Natural killer cell (primary cell): ENCODE results near the gene IPO9. TPM values are rescaled to one million over a fixed set of nuclear protein-coding genes. Genes with fewer than 3 reads are reported as not detected.
A peak's percentile ranks its signal among the peaks of the same experiment; 100 is the strongest.

Experiments
- ATAC-seq, 3 donors: fragments of 150-1000 bp in 2 of 3; fragments of 200-7000 bp in 1 of 3; cut with Tn5 transposase; 1 replicate in 1 of 3; 2 replicates in 2 of 3; pipeline ENCODE4 v1.10.0; 2021; ENCODE audit warnings: mild to moderate bottlenecking in 2 of 3, moderate library complexity in 2 of 3
- DNase-seq, 2 donors: peaks; one replicate each; pipeline versions ENCODE4 v3.0.0 to v3.0.0-alpha.2; 2013 to 2021; ENCODE audit warnings: mixed read lengths in 1 of 2
- H3K27ac ChIP-seq: one replicate; pipeline ENCODE4 v1.5.1; 2013; ENCODE audit warnings: mild to moderate bottlenecking, low read length
- H3K27me3 ChIP-seq: one replicate; pipeline ENCODE4 v1.6.1; 2013; ENCODE audit warnings: low read length; ENCODE audit not compliant: control insufficient read depth, insufficient read depth
- H3K36me3 ChIP-seq: one replicate; pipeline ENCODE4 v1.6.1; 2013; ENCODE audit warnings: low read length; ENCODE audit not compliant: control insufficient read depth, insufficient read depth
- H3K4me1 ChIP-seq: one replicate; pipeline ENCODE4 v1.6.1; 2013; ENCODE audit warnings: low read length; ENCODE audit not compliant: control insufficient read depth, insufficient read depth
- H3K4me3 ChIP-seq: one replicate; pipeline ENCODE4 v1.5.1; 2013; ENCODE audit warnings: low read length
- H3K9me3 ChIP-seq: one replicate; pipeline ENCODE4 v1.6.1; 2013; ENCODE audit warnings: low read length; ENCODE audit not compliant: control insufficient read depth, insufficient read depth
- H3K27ac Mint-ChIP-seq, 2 donors: one replicate each; pipeline ENCODE4 v1.8.0; 2022; ENCODE audit warnings: mild to moderate bottlenecking in 2 of 2, mixed read lengths in 2 of 2, moderate library complexity in 1 of 2
- H3K27me3 Mint-ChIP-seq, 2 donors: one replicate each; pipeline ENCODE4 v1.8.0; 2022; ENCODE audit warnings: low read depth in 2 of 2, mixed read lengths in 2 of 2
- H3K36me3 Mint-ChIP-seq: one replicate; pipeline ENCODE4 v1.8.0; 2022; ENCODE audit warnings: mixed read lengths
- H3K4me1 Mint-ChIP-seq, 2 donors: one replicate each; pipeline ENCODE4 v1.8.0; 2022; ENCODE audit warnings: mixed read lengths in 2 of 2
- H3K4me3 Mint-ChIP-seq: one replicate; pipeline ENCODE4 v1.8.0; 2022; ENCODE audit warnings: mild to moderate bottlenecking, moderate library complexity, mixed read lengths
- H3K9me3 Mint-ChIP-seq, 2 donors: one replicate each; pipeline ENCODE4 v1.8.0; 2022; ENCODE audit warnings: mixed read lengths in 2 of 2
- WGBS: methylation state at CpG from one replicate; pipeline ENCODE4 v1.1.7; 2013; ENCODE audit warnings: missing lambda C conversion rate; ENCODE audit not compliant: insufficient coverage; 5-methylcytosine and 5-hydroxymethylcytosine counted together
- intact Hi-C: fragments of 100-400 bp; cut with micrococcal nuclease; formaldehyde crosslinking; loops from one replicate; pipeline ENCODE4 v1.14.2; 2022
- total RNA-seq, 4 donors: library from RNA; stranded (reverse); fragments of 120-200 nt in 1 of 4; gene quantifications; one replicate each; pipeline versions ENCODE4 v1.2.3 to v1.2.4, GENCODE V29; 2013 to 2022
- TF ChIP-seq, protein P1 (sequence below): fragments of 200-600 bp; IDR thresholded peaks from one replicate; pipeline ENCODE4 v1.8.0; 2022; ENCODE audit warnings: antibody characterized with exemption

The IPO9 gene
- total RNA-seq, 3 donors from 2014 or later (not counting 1 experiment from before 2014, with no cell fraction given): 27.0 to 35.5 (median 34.6) TPM

DNA sequence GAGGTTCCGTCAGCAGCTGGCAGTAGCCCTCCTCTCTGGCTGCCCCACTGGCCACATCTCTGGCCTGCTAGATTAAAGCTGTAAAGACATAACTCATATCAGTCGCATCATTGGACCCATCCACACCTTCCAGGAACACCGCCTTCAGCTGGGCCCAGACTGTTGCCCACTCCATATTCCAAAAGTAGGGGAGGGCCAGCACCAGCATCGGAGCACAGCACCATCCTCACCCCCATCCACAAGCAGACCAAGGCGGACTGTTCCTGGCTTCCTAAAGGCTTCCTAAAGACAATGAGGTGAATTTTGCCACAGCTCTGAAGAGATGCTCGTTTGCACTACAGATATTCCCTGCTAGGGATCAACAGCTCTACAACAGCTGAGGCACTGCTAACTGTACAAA is 63.3 kb downstream of the IPO9 start:
- H3K4me3 Mint-ChIP-seq: no peak overlapping the region
- H3K27ac ChIP-seq: no peak overlapping the region
- no peaks in the 10 kb centered on the region for H3K9me3 Mint-ChIP-seq
- no peaks in the 10 kb centered on the region for H3K36me3 ChIP-seq
- intact Hi-C loops: no loop called here
- H3K4me1 ChIP-seq: peaks cover 18% of the 10 kb centered on the region
- no peaks in the 10 kb centered on the region for H3K9me3 ChIP-seq
- WGBS: 90% methylated on average over 5 of the region's 6 CpGs
- ATAC-seq: no peak
- peaks cover 6 to 31% of the 10 kb centered on the region in 2 donors for H3K27me3 Mint-ChIP-seq
- no peaks in the 10 kb centered on the region for H3K36me3 Mint-ChIP-seq
- no peak for DNase-seq
- H3K4me3 ChIP-seq: no peak overlapping the region
- H3K27ac Mint-ChIP-seq: no peak overlapping the region
- peaks cover 28% of the 10 kb centered on the region for H3K27me3 ChIP-seq
- H3K4me1 Mint-ChIP-seq: peaks cover 5 to 12% of the 10 kb centered on the region in 2 donors
- TF ChIP-seq, protein P1, sequence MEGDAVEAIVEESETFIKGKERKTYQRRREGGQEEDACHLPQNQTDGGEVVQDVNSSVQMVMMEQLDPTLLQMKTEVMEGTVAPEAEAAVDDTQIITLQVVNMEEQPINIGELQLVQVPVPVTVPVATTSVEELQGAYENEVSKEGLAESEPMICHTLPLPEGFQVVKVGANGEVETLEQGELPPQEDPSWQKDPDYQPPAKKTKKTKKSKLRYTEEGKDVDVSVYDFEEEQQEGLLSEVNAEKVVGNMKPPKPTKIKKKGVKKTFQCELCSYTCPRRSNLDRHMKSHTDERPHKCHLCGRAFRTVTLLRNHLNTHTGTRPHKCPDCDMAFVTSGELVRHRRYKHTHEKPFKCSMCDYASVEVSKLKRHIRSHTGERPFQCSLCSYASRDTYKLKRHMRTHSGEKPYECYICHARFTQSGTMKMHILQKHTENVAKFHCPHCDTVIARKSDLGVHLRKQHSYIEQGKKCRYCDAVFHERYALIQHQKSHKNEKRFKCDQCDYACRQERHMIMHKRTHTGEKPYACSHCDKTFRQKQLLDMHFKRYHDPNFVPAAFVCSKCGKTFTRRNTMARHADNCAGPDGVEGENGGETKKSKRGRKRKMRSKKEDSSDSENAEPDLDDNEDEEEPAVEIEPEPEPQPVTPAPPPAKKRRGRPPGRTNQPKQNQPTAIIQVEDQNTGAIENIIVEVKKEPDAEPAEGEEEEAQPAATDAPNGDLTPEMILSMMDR: no peak

DNA sequence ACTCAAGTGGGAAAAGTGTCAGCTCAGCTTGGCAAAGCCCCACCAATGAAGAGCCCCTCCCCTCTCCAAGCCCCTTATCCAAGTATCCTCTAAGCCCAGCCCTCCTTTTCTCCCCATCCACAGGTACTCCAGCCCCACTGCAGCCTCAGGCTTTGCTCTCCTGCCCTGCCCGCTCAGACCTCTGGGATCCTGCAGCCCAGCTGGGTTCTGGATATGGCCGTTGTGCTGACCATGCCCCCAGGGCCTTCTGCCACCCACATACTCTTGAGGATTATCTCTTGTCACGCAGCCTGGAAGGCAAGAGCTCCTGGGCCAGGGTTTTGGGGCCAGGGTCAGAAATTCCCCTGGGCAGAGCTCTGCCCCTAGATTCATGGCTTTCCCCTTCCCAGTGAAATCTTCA is 64.5 kb downstream of the IPO9 start:
- WGBS: 85% methylated on average over 3 of the region's 3 CpGs
- no peaks in the 10 kb centered on the region for H3K36me3 ChIP-seq
- Mint-ChIP-seq H3K4me3 (no peak overlapping the region), H3K9me3 (no peaks in the 10 kb centered on the region), H3K36me3 (no peaks in the 10 kb centered on the region), H3K4me1 (peaks cover 5 to 12% of the 10 kb centered on the region in 2 donors), H3K27ac (no peak overlapping the region), H3K27me3 (peaks cover 0 to 19% of the 10 kb centered on the region in 2 donors)
- no peaks in the 10 kb centered on the region for H3K9me3 ChIP-seq
- peaks cover 16% of the 10 kb centered on the region for H3K27me3 ChIP-seq
- no peak for DNase-seq
- ATAC-seq: no peak
- no peak overlapping the region for H3K4me3 ChIP-seq
- TF ChIP-seq, protein P1: no peak
- peaks cover 15% of the 10 kb centered on the region for H3K4me1 ChIP-seq
- intact Hi-C loops: no loop called here
- H3K27ac ChIP-seq: no peak overlapping the region

DNA sequence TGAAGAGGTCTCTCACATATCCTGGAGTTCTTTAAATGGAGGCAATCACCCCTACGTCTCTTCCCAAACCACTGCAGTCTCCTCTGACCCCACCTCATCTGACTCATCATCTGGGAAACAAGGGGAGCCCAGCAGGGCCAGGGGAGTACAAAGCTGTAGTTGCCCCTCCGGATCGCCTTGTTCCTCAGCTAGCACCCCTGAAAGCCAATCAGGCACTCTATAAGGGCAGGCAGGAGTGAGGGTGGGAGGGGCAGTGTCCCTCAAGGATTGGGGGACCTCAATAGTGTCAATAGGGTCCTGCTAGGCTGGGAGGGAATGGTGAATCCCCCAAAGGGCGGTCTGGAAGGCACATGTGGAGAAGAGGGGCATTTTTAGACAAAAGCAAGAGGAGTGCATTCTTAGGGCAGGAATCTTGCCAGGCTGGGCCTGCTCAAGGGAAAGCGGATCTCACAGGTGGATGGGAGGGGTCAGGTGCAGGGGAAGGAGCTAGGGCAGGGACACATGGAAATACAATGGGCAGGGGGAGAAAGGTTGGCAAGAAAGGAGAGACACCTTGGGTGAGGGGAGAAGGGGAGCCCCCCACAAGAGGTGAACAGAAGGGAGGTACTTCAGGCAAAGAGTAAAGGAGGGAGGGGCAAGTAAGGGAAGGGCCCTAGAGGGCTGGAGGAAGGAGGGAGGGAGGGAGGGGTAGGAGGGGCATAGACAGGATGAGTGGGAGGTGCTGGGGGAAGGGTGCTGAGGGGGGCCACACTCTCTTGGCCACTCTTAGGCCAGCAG is 65.6 kb downstream of the IPO9 start:
- Mint-ChIP-seq H3K27me3 (peaks cover 0 to 17% of the 10 kb centered on the region in 2 donors), H3K4me3 (no peak overlapping the region), H3K36me3 (no peaks in the 10 kb centered on the region), H3K4me1 (peaks cover 5 to 10% of the 10 kb centered on the region in 2 donors), H3K9me3 (no peaks in the 10 kb centered on the region), H3K27ac (peak overlapping the region in 1 of 2 donors; percentile 49)
- Histone ChIP-seq H3K9me3 (no peaks in the 10 kb centered on the region), H3K27me3 (peaks cover 10% of the 10 kb centered on the region), H3K4me1 (peaks cover 6% of the 10 kb centered on the region), H3K27ac (no peak overlapping the region), H3K36me3 (no peaks in the 10 kb centered on the region), H3K4me3 (no peak overlapping the region)
- DNase-seq: no peak
- TF ChIP-seq, protein P1: no peak
- ATAC-seq: no peak
- WGBS: 92% methylated on average over 5 of the region's 5 CpGs
- intact Hi-C loops: no loop called here
